Measurements from ENCODE around the gene EBLN2.

GRCh38 chr3:73026111-73026759, 35.2 kb upstream of the EBLN2 start:
- no peak for TF ChIP-seq POLR2AphosphoS5 (IDR thresholded peaks at IDR 0.05; ENCODE audit: borderline replicate concordance, low read depth, low read length)
- no peak for TF ChIP-seq EZH2 (IDR thresholded peaks at IDR 0.05)
